ENCODE data around the gene PDSS1. TPM values are rescaled to one million over a fixed set of nuclear protein-coding genes. Genes with fewer than 3 reads are reported as not detected.

PDSS1 gene
- total RNA-seq, 2 experiments from 2014 or later: 3.8 to 4.5 TPM

GRCh38 chr10:26665080-26666048 is 32.1 kb upstream of the PDSS1 start:
- no peak for TF ChIP-seq CTCF (IDR thresholded peaks at IDR 0.05)
- DNase-seq (no peak), ATAC-seq (ENCODE audit: poor library complexity) (no peak)
- no peak overlapping the region for H3K27ac ChIP-seq (ENCODE audit: low read depth in 1 of 2, low read length in 2 of 2)
- no peak overlapping the region for H3K4me3 ChIP-seq (ENCODE audit: low read length)
- no peaks in the 10 kb centered on the region for H3K27me3 ChIP-seq (ENCODE audit: control insufficient read depth in 1 of 2, insufficient read depth in 2 of 2, low read length in 2 of 2)
- no peaks in the 10 kb centered on the region for H3K36me3 Mint-ChIP-seq (ENCODE audit: low read depth)
- CTCF ChIA-PET: no interaction called here
- H3K27ac Mint-ChIP-seq: no peak overlapping the region
- intact Hi-C loops (cut with DNase I, micrococcal nuclease): no loop called here
- H3K9me3 Mint-ChIP-seq: no peaks in the 10 kb centered on the region
- no peaks in the 10 kb centered on the region for H3K36me3 ChIP-seq (ENCODE audit: insufficient read depth, low read length)
- H3K4me1 ChIP-seq (ENCODE audit: insufficient read depth, low read length): no peaks in the 10 kb centered on the region
- H3K4me1 Mint-ChIP-seq (ENCODE audit: low read depth): no peaks in the 10 kb centered on the region
- H3K27me3 Mint-ChIP-seq: peaks cover 6% of the 10 kb centered on the region
- peaks cover 0 to 5% of the 10 kb centered on the region in 2 experiments for H3K9me3 ChIP-seq (ENCODE audit: control insufficient read depth in 1 of 2, insufficient read depth in 1 of 2, low read length in 2 of 2)
- no peak overlapping the region for H3K4me3 Mint-ChIP-seq
- POLR2A ChIA-PET: no interaction called here

GRCh38 chr10:26675873-26676257 is 21.6 kb upstream of the PDSS1 start:
- no peak for DNase-seq
- CTCF ChIA-PET: interaction anchor here (0.7 kb wide), 1 partner anchor 841 kb away, joined by 3 read pairs; no protein-coding TSS in a partner anchor
- POLR2A ChIA-PET: no interaction called here
- no peak for TF ChIP-seq CTCF (IDR thresholded peaks at IDR 0.05)
- H3K4me1 ChIP-seq (ENCODE audit: insufficient read depth, low read length): no peaks in the 10 kb centered on the region
- Mint-ChIP-seq H3K27me3 (no peaks in the 10 kb centered on the region), H3K27ac (no peak overlapping the region), H3K9me3 (no peaks in the 10 kb centered on the region), H3K4me3 (no peak overlapping the region), H3K36me3 (ENCODE audit: low read depth) (no peaks in the 10 kb centered on the region), H3K4me1 (ENCODE audit: low read depth) (peaks cover 14% of the 10 kb centered on the region)
- no peaks in the 10 kb centered on the region for H3K36me3 ChIP-seq (ENCODE audit: insufficient read depth, low read length)
- no peaks in the 10 kb centered on the region for H3K9me3 ChIP-seq (ENCODE audit: control insufficient read depth in 1 of 2, insufficient read depth in 1 of 2, low read length in 2 of 2)
- ATAC-seq (ENCODE audit: poor library complexity): no peak
- intact Hi-C loops (cut with DNase I, micrococcal nuclease): no loop called here
- no peak overlapping the region for H3K27ac ChIP-seq (ENCODE audit: low read depth in 1 of 2, low read length in 2 of 2)
- no peaks in the 10 kb centered on the region for H3K27me3 ChIP-seq (ENCODE audit: control insufficient read depth in 1 of 2, insufficient read depth in 2 of 2, low read length in 2 of 2)
- no peak overlapping the region for H3K4me3 ChIP-seq (ENCODE audit: low read length)

GRCh38 chr10:26679588-26679987 is 17.9 kb upstream of the PDSS1 start:
- DNase-seq (no peak), ATAC-seq (ENCODE audit: poor library complexity) (no peak)
- H3K36me3 Mint-ChIP-seq (ENCODE audit: low read depth): no peaks in the 10 kb centered on the region
- H3K27me3 Mint-ChIP-seq: peaks cover under 1% of the 10 kb centered on the region
- POLR2A ChIA-PET: no interaction called here
- no peaks in the 10 kb centered on the region for H3K9me3 Mint-ChIP-seq
- CTCF ChIA-PET: interaction anchor here (1.0 kb wide), 1 partner anchor 27 kb away, joined by 5 read pairs; no protein-coding TSS in a partner anchor
- intact Hi-C loops (cut with DNase I, micrococcal nuclease): no loop called here
- H3K4me1 Mint-ChIP-seq (ENCODE audit: low read depth): peaks cover 43% of the 10 kb centered on the region
- no peak overlapping the region for H3K27ac Mint-ChIP-seq
- H3K4me3 Mint-ChIP-seq: no peak overlapping the region
- no peak overlapping the region for H3K4me3 ChIP-seq (ENCODE audit: low read length)
- no peak overlapping the region for H3K27ac ChIP-seq (ENCODE audit: low read depth in 1 of 2, low read length in 2 of 2)
- H3K4me1 ChIP-seq (ENCODE audit: insufficient read depth, low read length): no peaks in the 10 kb centered on the region
- H3K27me3 ChIP-seq (ENCODE audit: control insufficient read depth in 1 of 2, insufficient read depth in 2 of 2, low read length in 2 of 2): no peaks in the 10 kb centered on the region
- H3K9me3 ChIP-seq (ENCODE audit: control insufficient read depth in 1 of 2, insufficient read depth in 1 of 2, low read length in 2 of 2): no peaks in the 10 kb centered on the region
- TF ChIP-seq CTCF (IDR thresholded peaks at IDR 0.05): no peak
- no peaks in the 10 kb centered on the region for H3K36me3 ChIP-seq (ENCODE audit: insufficient read depth, low read length)
